Kidney tubule cell (primary cell): ENCODE measurements around the gene MYO1D.

Experiments used
- DNase-seq: peaks from one replicate; pipeline ENCODE4 v3.0.0-alpha.2; 2018; ENCODE audit warnings: low spot score

MYO1D gene

DNA sequence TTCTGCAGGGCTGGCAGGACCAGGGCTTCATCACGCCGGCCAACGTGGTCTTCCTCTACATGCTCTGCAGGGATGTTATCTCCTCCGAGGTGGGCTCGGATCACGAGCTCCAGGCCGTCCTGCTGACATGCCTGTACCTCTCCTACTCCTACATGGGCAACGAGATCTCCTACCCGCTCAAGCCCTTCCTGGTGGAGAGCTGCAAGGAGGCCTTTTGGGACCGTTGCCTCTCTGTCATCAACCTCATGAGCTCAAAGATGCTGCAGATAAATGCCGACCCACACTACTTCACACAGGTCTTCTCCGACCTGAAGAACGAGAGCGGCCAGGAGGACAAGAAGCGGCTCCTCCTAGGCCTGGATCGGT, 388.8 kb downstream of the MYO1D start:
- no peak for DNase-seq

DNA sequence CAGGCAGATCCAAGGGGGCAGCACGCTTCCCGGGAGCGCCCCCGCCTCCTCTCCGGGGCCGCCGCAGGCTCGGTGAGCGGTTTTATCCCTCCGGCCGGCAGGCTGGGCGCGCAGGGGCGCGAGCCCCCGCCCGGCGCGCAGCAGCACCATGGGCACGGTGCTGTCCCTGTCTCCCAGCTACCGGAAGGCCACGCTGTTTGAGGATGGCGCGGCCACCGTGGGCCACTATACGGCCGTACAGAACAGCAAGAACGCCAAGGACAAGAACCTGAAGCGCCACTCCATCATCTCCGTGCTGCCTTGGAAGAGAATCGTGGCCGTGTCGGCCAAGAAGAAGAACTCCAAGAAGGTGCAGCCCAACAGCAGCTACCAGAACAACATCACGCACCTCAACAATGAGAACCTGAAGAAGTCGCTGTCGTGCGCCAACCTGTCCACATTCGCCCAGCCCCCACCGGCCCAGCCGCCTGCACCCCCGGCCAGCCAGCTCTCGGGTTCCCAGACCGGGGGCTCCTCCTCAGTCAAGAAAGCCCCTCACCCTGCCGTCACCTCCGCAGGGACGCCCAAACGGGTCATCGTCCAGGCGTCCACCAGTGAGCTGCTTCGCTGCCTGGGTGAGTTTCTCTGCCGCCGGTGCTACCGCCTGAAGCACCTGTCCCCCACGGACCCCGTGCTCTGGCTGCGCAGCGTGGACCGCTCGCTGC, 389.3 kb downstream of the MYO1D start:
- peak; percentile 24 for DNase-seq

DNA sequence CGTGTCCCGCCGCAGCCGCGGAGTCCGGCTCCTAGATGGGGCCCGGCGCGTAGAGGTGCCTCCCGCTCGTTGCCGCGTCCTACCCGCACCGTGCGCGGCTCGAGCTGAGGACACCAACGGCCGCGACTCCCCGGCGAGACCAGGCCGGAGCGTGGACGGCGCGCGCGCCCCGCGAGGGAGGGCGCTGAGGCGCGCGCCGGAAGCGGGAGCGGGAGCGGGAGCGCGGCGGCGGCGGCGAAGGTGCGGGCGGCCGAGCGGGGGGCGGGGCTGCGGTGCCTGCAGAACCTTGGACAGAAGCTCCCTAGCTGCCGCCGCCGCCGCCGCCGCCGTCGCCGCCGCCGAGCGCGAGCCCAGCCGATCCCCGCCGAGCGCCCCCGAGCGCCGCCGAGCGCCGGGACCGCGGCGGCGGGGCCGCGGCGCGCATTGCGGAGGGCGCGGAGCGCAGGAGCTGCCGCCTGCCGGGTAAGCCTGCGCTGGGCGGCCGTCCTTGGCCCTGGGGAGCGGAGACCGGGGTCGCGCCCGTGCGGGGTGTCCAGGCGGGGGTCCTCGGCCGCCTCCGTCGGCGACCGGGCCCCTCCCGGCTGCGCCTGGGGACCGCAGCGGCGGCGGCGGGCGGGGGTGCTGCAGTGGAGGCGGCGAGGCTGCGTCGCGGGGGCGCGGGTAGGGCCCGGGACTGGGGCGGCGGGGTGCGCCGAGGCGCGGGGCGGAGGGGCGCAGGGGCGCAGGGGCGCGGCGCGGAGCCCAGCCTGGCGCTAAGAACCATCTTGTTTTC, 390.0 kb downstream of the MYO1D start, which contains the start of gene CDK5R1:
CDK5R1 (plus strand) TSS at position 293 of the 772 bp plus-strand sequence. CDS start 628 bp downstream, outside the sequence.
- peak; percentile 82 for DNase-seq

DNA sequence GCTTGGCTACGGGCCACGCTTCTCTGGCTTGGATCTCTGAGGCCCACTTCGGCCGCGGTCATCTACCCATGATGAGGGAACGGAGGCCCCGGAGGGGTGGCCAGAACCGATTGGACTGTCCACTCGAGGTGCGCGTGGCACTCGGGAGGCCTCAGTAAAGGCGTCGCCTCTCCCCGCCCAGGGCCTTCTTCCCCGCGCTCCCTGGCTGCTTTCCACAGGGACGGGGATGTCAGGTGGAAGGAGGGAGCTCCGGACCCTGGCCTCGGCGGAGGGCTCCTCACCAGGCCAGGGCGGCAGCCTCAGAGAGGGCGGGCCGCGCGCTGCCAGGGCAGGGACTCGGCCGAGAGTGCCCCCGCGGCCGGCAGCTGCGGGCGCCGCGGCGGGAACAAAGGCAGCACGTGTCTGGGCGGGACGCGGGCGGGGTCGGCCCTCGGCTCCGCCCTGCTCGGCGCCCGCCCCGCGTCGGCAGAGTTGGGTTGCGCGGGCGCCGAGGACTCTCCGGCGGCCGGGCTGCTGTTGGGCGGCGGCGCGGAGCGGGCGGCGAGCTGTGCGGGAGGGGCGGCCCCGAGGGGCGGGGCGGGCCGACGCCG, 390.7 kb downstream of the MYO1D start:
- peak; percentile 81 for DNase-seq

- no peak for DNase-seq
Observed at GRCh38 chr17:32485261-32486110, 391.4 kb downstream of the MYO1D start.

- no peak for DNase-seq
Observed at GRCh38 chr17:32484628-32485027, 392.3 kb downstream of the MYO1D start.

- DNase-seq = no peak
Observed at GRCh38 chr17:32484041-32484461, 392.9 kb downstream of the MYO1D start.

- DNase-seq = peak; percentile 66
Observed at GRCh38 chr17:32483451-32484019, 393.4 kb downstream of the MYO1D start.

DNA sequence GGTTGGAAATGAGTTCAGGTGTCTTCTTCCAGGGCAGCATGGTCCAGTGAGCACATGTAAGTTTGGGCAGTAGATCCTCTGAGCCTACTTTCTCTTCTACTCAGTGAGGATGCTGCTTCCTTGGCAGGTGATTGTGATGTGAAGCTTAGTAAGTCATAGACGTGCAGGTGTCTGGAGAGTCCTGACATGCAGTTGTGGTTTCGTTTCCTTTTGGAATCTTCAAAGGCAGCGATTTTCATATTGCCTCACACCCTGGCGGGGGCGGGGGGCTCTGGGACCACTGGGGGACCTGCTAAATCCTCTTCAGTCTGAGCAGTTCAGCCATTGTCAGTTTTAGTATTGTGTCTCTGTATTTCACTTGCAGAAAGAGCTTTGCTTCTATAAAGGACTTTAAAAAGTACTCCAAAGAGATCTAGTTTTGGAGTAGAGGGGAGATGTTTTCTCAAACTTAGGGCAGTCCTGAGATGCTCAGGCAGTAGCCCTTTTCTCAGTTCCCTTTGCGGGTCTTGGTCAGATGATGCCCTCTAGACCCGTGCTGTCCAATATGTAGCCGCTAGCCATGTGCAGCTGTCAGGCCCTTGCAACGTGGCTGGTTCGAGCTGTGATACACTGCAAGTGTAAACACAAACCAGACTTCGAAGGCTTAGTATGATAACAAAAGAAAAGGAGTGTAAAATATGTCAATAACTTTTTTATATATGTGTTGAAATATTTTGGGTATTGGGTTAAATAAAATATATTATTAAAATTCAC, 394.2 kb downstream of the MYO1D start:
- no peak for DNase-seq

- no peak for DNase-seq
Observed at GRCh38 chr17:32481193-32481592, 395.7 kb downstream of the MYO1D start.

DNA sequence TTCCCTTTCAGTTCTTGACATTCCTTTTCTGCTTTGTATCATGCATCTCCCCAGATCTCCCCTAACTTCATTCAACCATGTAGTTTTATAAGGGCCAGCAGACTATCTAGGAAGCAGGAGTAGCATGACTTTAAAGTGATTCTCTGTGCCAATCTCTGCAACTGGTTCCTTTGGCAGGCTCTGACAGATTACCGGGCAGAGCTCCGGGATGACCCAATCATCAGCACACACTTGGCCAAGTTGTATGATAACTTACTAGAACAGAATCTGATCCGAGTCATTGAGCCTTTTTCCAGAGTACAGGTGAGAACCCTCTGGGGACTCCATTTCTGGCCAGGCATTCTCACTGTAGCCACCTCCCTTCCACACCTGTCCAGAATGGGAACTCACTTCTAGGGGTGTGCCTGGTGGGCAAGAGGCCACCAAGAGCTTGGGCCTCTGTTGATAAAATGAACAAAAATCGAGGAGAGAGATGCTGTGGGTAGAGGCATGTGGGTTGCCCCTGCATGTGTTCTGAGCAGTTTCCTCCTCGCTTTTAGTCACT, 397.8 kb downstream of the MYO1D start:
- DNase-seq = no peak

GRCh38 chr17:32477220-32477619, 399.7 kb downstream of the MYO1D start:
- no peak for DNase-seq

- DNase-seq = no peak
Observed at GRCh38 chr17:32475258-32475657, 401.7 kb downstream of the MYO1D start.

- DNase-seq = no peak
Observed at GRCh38 chr17:32471652-32472051, 405.3 kb downstream of the MYO1D start.

DNA sequence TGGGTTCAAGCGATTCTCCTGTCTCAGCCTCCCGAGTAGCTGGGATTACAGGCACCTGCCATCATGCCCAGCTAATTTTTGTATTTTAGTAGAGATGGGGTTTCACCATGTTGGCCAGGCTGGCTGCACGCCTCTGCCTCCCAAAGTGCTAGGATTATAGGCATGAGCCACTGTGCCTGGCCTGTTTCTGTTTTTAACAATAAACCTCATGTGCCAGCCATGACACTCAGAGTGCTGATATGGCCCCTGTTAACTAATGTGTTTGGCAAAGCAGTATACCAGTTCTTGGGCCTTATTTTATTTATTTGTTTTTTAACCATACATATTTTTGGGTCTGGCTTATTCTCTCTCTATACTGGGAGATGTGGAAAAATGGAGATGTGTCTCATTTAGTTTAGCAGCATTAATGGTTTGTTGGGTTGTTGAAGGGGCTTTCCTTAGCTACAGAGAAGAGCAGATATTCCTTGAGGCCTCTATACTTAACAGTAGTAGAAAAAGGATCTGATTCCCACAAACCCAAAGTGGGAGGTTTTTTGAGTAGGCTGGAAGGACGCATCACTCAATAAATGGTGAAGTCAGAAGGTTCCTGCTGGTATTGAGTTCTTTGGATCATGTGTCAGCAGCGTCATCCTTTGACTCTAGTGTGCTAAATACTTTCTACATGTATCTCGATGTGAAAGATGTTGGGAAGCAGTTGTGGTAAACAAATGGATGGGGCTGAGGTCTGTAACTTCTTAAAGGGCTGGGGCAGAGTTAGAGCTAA, 406.3 kb downstream of the MYO1D start:
- no peak for DNase-seq

- DNase-seq = no peak
Observed at GRCh38 chr17:32467949-32468348, 409.0 kb downstream of the MYO1D start.

DNA sequence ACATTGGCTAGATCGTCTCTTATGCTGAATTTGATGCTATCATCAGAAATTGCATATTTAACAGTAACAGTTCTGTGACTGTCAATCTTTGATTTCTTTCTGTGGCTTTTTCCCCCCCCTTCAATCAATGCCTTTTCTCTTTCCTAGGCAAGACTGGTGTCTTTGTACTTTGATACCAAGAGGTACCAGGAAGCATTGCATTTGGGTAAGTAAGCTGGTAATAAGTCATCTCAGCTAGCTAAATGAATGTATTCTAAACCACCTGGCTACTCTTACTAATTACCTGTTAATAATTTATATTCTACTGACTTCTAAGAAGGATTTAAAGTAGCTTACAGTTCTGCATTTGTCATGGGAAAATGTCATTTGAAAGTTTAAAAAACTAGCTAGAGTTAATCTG, 412.6 kb downstream of the MYO1D start:
- peak; percentile 46 for DNase-seq

GRCh38 chr17:32463304-32463703, 413.6 kb downstream of the MYO1D start:
- peak; percentile 42 for DNase-seq

GRCh38 chr17:32461853-32462617, 414.9 kb downstream of the MYO1D start:
- peak; percentile 64 for DNase-seq
